ENCODE results near the gene APLP2. TPM values are rescaled to one million over a fixed set of nuclear protein-coding genes. Genes with fewer than 3 reads are reported as not detected.
A peak's percentile ranks its signal among the peaks of the same experiment; 100 is the strongest.

APLP2 gene
- total and polyA plus RNA-seq, 2 experiments from 2014 or later = 515 to 608 TPM

DNA sequence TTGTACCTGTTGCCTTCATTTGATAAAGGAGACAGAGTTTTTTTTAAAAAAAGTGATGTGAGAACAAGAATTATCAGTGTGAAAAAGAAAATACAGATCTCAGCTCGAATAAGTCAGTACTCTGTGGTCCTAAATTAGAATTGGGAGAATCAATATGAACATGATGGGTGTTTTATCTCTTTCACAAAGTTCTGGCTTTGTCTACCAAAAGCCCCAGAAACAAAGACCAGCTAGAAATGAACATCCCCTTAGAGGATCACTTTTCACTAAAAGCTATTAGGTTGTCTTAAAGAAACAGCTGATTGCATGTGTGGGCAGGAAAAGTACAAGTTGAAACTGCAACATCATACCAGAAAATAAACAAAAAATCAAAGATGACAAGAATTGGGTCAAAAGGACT is 81.5 kb downstream of the APLP2 start:
- no peak for DNase-seq (ENCODE audit: low read depth in 1 of 2, low spot score in 1 of 2)
- Histone ChIP-seq H3K27ac (no peak overlapping the region), H3K36me3 (peaks cover 2% of the 10 kb centered on the region), H3K9me3 (ENCODE audit: low read depth) (no peaks in the 10 kb centered on the region), H3K4me3 (no peak overlapping the region), H3K4me1 (ENCODE audit: low read depth) (no peaks in the 10 kb centered on the region), H3K27me3 (peaks cover 12% of the 10 kb centered on the region)
- TF ChIP-seq CTCF (IDR thresholded peaks at IDR 0.05; ENCODE audit: low read depth, low read length) = no peak

- no peak for TF ChIP-seq CTCF (IDR thresholded peaks at IDR 0.05; ENCODE audit: low read depth, low read length)
- H3K27ac ChIP-seq = no peak overlapping the region
- no peaks in the 10 kb centered on the region for H3K9me3 ChIP-seq (ENCODE audit: low read depth)
- no peaks in the 10 kb centered on the region for H3K4me1 ChIP-seq (ENCODE audit: low read depth)
- peak in 1 of 2 donors; percentile 35 for DNase-seq (ENCODE audit: low read depth in 1 of 2, low spot score in 1 of 2)
- no peaks in the 10 kb centered on the region for H3K36me3 ChIP-seq
- H3K27me3 ChIP-seq = peaks cover 62% of the 10 kb centered on the region
- H3K4me3 ChIP-seq = no peak overlapping the region
These were observed 86.7 kb downstream of the APLP2 start for GRCh38 chr11:130156108-130157022.

DNA sequence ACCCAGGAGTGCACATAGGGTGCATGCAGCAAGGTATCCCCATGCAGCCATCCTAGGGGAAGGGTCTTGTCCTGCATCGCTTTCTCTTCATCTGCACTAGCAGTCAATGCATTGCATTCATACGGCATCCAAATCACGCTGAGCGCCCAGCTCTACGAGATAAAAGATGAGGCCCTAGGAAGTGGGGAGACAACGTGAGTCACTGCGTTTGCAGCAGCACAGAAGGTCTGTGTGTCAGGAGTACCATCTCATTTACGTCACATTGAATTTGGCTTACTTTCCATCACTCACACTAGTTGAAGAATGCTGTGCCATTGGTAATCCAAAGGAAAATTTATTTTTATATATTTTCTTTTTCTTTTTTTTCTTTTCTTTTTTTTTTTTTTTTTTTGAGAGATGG is 87.4 kb downstream of the APLP2 start:
- Histone ChIP-seq H3K36me3 (no peaks in the 10 kb centered on the region), H3K4me1 (ENCODE audit: low read depth) (no peaks in the 10 kb centered on the region), H3K4me3 (no peak overlapping the region), H3K27me3 (peaks cover 70% of the 10 kb centered on the region), H3K9me3 (ENCODE audit: low read depth) (no peaks in the 10 kb centered on the region), H3K27ac (no peak overlapping the region)
- peak in 1 of 2 donors; percentile 80 for DNase-seq (ENCODE audit: low read depth in 1 of 2, low spot score in 1 of 2)
- no peak for TF ChIP-seq CTCF (IDR thresholded peaks at IDR 0.05; ENCODE audit: low read depth, low read length)

- Histone ChIP-seq H3K9me3 (ENCODE audit: low read depth) (no peaks in the 10 kb centered on the region), H3K36me3 (no peaks in the 10 kb centered on the region), H3K4me3 (no peak overlapping the region), H3K27ac (no peak overlapping the region), H3K27me3 (peaks cover 76% of the 10 kb centered on the region), H3K4me1 (ENCODE audit: low read depth) (no peaks in the 10 kb centered on the region)
- TF ChIP-seq CTCF (IDR thresholded peaks at IDR 0.05; ENCODE audit: low read depth, low read length) = no peak
- no peak for DNase-seq (ENCODE audit: low read depth in 1 of 2, low spot score in 1 of 2)
These were observed 88.1 kb downstream of the APLP2 start for GRCh38 chr11:130157840-130158239.

DNA sequence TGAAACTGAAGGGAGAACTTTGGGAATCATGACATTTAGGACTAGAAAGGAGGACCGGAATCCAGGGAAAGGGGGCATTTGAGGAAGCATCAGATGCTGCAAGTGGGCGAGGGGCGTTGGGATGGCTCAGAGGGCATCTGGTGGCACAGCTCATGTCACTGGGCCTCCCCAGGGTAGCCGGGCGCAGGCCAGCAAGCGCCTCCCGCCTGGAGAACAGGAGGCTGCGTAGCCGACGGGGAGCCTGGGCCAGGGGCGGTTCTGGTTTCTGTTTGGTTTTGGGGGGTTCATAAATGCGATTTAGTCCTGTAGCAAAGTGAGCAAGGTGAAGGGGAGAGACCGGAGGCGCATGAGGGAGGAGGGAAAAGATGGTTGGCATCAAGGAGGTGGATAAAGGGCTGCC is 89.4 kb downstream of the APLP2 start:
- TF ChIP-seq CTCF (IDR thresholded peaks at IDR 0.05; ENCODE audit: low read depth, low read length) = no peak
- H3K27me3 ChIP-seq = peaks cover 88% of the 10 kb centered on the region
- H3K36me3 ChIP-seq = no peaks in the 10 kb centered on the region
- H3K27ac ChIP-seq = no peak overlapping the region
- H3K4me3 ChIP-seq = peak overlapping the region; percentile 21
- no peaks in the 10 kb centered on the region for H3K9me3 ChIP-seq (ENCODE audit: low read depth)
- no peak for DNase-seq (ENCODE audit: low read depth in 1 of 2, low spot score in 1 of 2)
- no peaks in the 10 kb centered on the region for H3K4me1 ChIP-seq (ENCODE audit: low read depth)

All from cardiac muscle cell (in vitro differentiated cells and primary cell).